SK-N-MC (cell line): ENCODE measurements around the gene EMID1.
A peak's percentile ranks its signal among the peaks of the same experiment; 100 is the strongest.

Experiments used
- DNase-seq: peaks from one replicate; pipeline ENCODE4 v3.0.0-alpha.2; 2011; ENCODE audit warnings: low read depth, low spot score
- H3K27ac ChIP-seq: fragments of 200-600 bp; sonication (generic); 2 replicates; pipeline ENCODE4 v1.5.1; 2016; ENCODE audit warnings: mixed run types
- H3K36me3 ChIP-seq: fragments of 200-600 bp; sonication (generic); 2 replicates; pipeline ENCODE4 v1.6.1; 2017; ENCODE audit warnings: antibody characterized with exemption, low read length, mixed read lengths; ENCODE audit not compliant: insufficient read depth
- H3K4me3 ChIP-seq: fragments of 200-600 bp; sonication (generic); 2 replicates; pipeline ENCODE4 v1.5.1; 2016
- H3K9ac ChIP-seq: fragments of 200-600 bp; sonication (generic); 2 replicates; pipeline ENCODE4 v1.8.0; 2017; ENCODE audit warnings: mixed run types, mixed read lengths; ENCODE audit not compliant: insufficient read length
- H3K9me3 ChIP-seq: fragments of 200-600 bp; sonication (generic); 2 replicates; pipeline ENCODE4 v1.6.1; 2017; ENCODE audit warnings: low read depth, mild to moderate bottlenecking, antibody characterized with exemption, low read length, moderate library complexity, mixed read lengths
- EZH2 ChIP-seq: fragments of 200-600 bp; sonication (generic); IDR thresholded peaks from one replicate; pipeline ENCODE4 v1.6.1; 2017; ENCODE audit warnings: antibody characterized with exemption
- FOXP2 ChIP-seq: optimal IDR thresholded peaks from 2 replicates; pipeline ENCODE3; 2011; ENCODE audit warnings: mild to moderate bottlenecking, moderate library complexity; ENCODE audit not compliant: insufficient read depth; ENCODE audit errors: extremely low read length, control extremely low read depth
- POLR2AphosphoS5 ChIP-seq: IDR thresholded peaks from 2 replicates; pipeline ENCODE4 v1.6.1; 2012; ENCODE audit warnings: mild to moderate bottlenecking, low read depth, low read length, borderline replicate concordance

EMID1 gene

GRCh38 chr22:29199702-29200400, 5.8 kb upstream of the EMID1 start:
- Histone ChIP-seq H3K27ac (no peak overlapping the region), H3K36me3 (no peaks in the 10 kb centered on the region), H3K4me3 (no peak overlapping the region), H3K9me3 (no peaks in the 10 kb centered on the region), H3K9ac (no peak overlapping the region)
- TF ChIP-seq EZH2: no peak
- TF ChIP-seq FOXP2: no peak
- no peak for TF ChIP-seq POLR2AphosphoS5
- no peak for DNase-seq

- Histone ChIP-seq H3K9me3 (no peaks in the 10 kb centered on the region), H3K27ac (no peak overlapping the region), H3K9ac (no peak overlapping the region), H3K36me3 (no peaks in the 10 kb centered on the region), H3K4me3 (no peak overlapping the region)
- DNase-seq: no peak
- no peak for TF ChIP-seq POLR2AphosphoS5
- no peak for TF ChIP-seq FOXP2
- no peak for TF ChIP-seq EZH2
Measured at GRCh38 chr22:29200901-29201300, 4.8 kb upstream of the EMID1 start.

- DNase-seq: no peak
- Histone ChIP-seq H3K9ac (no peak overlapping the region), H3K36me3 (no peaks in the 10 kb centered on the region), H3K9me3 (no peaks in the 10 kb centered on the region), H3K4me3 (no peak overlapping the region), H3K27ac (no peak overlapping the region)
- TF ChIP-seq FOXP2 (no peak), EZH2 (no peak), POLR2AphosphoS5 (no peak)
Measured at GRCh38 chr22:29201782-29202181, 3.9 kb upstream of the EMID1 start.

DNA sequence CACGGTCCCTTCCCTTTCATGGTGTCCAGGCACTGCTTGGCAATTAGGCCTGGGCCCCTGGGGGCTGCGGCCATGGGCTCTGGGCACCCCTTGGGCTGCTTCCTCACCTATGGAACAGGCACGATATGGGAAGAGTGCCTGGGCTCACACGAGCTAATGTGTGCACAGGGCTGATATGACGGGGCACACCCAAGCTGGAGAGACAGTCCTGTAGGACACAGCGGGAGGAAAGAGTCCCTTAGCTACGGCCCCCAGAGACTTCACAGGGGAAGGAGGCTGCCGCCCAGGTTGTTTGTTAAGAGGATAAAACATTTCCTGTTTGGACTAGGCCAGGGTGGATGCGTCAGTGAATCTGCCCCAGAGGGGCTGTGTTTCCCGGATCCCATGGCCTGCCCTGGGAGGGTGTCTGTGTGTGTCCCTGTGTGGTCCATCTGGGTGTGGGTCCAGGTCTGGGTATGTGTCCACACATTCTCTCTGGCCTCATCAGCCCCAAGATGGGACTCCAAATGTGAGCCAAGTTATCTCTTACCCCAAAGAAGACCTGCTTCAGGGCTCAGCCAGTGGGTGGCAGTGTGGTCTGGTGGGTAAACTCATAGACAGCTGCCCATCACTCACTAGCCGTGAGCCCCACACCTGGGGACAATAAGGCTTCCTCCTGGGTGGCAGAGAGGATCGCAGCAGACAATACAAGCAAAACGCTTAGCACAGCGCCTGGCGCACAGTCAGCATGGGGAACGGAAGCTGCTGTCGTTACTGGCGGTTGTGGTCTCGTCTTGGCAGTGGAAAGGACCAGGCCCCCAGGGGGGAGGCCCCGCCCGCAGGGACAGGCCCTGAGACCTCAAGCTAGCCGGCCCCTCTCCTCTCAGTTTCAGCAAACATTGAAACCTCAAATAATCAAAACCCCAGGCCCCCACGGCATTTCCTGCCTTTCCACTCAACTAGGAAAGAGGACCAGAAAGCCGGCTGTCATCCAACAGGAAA, 3.2 kb upstream of the EMID1 start:
- peak overlapping the region; percentile 53 for H3K4me3 ChIP-seq
- no peaks in the 10 kb centered on the region for H3K9me3 ChIP-seq
- peak; percentile 30 for DNase-seq
- no peak for TF ChIP-seq POLR2AphosphoS5
- no peak overlapping the region for H3K27ac ChIP-seq
- no peaks in the 10 kb centered on the region for H3K36me3 ChIP-seq
- H3K9ac ChIP-seq: no peak overlapping the region

- H3K9me3 ChIP-seq: no peaks in the 10 kb centered on the region
- no peaks in the 10 kb centered on the region for H3K36me3 ChIP-seq
- no peak overlapping the region for H3K27ac ChIP-seq
- no peak overlapping the region for H3K4me3 ChIP-seq
- TF ChIP-seq EZH2: no peak
- no peak for TF ChIP-seq FOXP2
- TF ChIP-seq POLR2AphosphoS5: no peak
- no peak overlapping the region for H3K9ac ChIP-seq
- no peak for DNase-seq
Measured at GRCh38 chr22:29203488-29204454, 1.9 kb upstream of the EMID1 start.

DNA sequence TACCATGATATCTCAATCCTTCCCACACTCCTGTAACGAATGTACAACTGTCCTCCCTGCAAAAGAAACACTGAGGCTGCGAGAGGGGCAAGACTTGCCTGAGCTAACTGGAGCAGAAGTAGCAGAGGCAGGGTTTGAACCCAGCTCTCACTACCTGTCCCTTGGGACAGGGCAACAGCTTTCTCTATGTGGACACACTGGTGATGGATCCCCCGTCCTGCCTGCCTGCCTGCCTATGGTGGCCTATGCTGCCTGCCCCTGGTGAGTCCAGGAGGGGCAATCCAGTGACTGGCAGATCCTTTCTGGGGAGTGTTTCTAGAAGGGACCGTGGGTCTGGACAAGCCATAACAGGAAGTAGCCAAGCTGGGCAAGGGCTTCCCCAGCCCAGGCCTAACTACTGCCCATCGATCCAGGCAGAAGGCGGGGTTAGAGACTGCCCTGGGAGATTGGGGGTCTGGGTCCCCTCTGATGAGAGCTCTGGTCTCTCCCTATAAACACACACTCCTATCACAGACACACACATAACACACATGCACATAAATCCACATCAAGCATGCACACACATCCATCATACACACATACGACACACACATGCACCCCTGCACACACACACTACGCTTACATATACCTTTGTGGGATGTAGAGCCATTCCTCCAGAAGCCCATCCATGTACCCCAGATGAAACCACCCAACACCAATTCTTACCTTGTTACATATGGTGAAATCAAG, 1.1 kb upstream of the EMID1 start:
- H3K4me3 ChIP-seq: no peak overlapping the region
- H3K27ac ChIP-seq: no peak overlapping the region
- TF ChIP-seq EZH2 (no peak), FOXP2 (no peak)
- no peaks in the 10 kb centered on the region for H3K36me3 ChIP-seq
- DNase-seq: no peak
- H3K9ac ChIP-seq: no peak overlapping the region
- H3K9me3 ChIP-seq: no peaks in the 10 kb centered on the region

GRCh38 chr22:29205252-29205593, 473 bp upstream of the EMID1 start:
- no peak for TF ChIP-seq EZH2
- no peak for TF ChIP-seq FOXP2
- TF ChIP-seq POLR2AphosphoS5: no peak
- DNase-seq: no peak
- Histone ChIP-seq H3K27ac (no peak overlapping the region), H3K4me3 (peak overlapping the region; percentile 63), H3K9me3 (no peaks in the 10 kb centered on the region), H3K9ac (no peak overlapping the region), H3K36me3 (no peaks in the 10 kb centered on the region)
